Activated CD4-positive, alpha-beta T cell treated with anti-CD3 and anti-CD28 coated beads, Interleukin-2, amount 50 U/mL, for 1 hour (primary cell): ENCODE results near the gene ZDHHC1.
"Not testable (repeated sequence)": the region's sequence is repeated elsewhere in the genome, so short reads cannot be mapped to it uniquely, and the experiment has no call there.

Experiments
- DNase-seq: peaks from one replicate; pipeline ENCODE4 v3.0.0-alpha.2; 2020

The ZDHHC1 gene

DNA sequence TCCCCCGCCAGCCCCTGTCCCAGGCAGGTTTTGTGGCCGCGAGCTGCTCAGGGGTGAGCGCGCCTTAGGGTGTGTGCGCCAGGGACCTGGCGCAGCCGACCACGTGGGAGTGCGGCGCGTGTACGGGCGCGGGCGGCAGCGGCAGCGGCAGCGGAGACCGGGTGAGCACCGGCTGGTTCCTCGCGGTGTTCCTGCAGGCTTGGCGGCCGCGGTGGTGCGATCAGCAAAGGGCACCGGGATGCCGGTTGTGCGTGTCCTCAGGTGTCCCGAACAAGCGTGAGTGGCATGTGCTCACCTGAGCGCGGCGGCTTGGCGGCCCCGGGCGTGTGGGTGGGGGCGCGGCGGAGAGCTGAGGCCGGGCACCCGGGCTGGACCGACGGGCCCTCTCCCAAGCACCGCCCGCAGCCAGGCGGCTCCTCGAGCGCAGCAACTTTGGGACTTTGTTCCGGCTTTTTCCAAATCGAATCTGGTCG, 14.3 kb upstream of the ZDHHC1 start:
- peak; percentile 23 for DNase-seq

DNA sequence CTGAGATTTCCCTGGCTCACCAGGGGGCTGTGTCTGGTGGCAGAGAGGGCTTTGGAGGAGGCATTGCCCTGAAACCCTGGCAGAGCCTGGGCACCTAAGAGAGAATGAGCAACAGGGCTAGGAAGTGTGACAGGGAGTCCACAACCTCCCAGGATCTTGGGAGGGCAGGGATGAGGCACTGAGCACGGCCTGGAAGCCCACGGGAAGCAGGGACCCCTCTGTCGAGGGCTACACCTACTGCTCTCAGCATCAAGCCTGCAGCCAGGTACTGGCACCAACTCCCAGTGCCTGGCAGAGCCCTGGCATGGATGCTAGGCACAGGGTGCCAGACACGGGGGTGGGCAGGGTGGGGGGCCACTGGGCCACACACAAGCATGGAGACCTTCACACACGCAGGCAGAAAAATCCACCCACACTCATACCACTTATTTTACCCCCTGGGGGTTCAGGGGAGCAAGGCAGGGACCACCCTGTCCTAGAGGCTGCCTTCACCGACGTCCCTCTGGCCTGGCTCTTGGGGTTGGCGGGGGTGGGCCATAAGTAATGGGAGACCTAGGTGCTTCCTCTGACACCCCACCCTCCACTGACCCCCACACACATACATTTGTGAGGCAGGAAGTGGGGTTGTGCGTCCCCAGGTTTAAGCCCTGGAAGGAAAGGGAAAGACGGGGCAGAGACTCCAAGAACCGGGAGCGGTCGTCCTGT, 13.7 kb upstream of the ZDHHC1 start:
- no peak for DNase-seq

DNA sequence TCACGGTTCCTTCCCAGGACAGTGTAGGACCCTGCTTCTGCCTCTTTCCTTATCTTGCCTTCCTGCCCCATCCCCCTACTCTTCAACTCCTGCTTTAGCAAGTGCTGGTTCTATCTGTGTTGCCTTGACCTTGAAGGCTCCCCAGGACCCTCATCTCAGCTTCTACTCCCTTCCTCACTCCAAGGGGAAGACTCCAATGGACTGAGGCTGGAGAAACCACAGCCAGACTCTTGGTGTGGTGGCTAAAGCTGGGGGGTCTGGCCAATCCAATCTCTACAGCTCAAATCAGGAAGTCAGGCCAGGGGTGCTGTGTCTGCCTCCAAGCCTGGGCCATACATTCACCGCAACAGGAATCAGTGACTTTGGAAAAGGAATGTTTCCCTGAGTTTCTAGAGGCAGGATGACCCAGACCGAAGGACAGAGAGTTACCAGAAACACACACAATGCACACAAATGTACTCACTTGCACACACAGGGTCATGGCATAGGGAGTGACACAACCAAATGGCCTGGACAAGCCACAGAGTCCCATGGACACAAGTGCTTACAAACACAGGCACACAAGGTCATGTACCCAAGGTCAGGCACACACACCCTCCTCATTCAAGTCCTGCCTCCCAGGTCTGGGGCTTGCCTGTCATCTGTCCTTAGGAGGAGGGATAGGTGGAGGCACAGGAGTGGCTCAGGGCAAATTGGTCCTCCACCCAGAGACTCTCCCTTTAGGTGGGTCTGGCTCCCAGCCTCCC, 12.9 kb upstream of the ZDHHC1 start:
- DNase-seq: no peak

DNA sequence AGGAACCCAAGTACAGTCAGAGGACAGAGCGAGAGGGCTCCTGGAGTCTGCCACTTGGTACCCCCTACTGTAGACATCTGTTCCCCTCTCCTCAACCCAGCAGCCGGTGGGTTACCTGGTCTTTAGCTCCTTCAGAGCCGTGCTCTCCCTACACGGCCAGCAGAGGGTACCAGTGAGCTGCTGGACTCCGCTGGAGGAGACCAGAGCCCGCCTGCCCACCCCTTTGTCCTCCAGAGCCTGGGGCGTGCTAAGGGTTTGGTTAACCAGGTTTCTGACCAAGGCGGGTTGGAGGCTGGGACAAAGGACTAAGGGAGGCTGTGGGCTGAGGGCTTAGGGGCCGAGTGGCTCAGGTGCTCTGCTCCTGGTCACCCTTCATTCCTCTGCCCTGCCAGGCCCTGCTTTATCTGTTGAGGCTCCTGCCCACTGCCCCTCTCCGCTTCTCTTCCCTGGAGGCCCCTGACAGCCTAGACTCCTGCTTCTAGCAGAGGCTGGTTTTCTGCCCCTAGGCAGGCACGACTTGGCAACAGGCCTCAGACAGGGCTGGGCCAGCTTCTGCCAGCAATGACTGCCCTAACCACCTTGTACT, 12.0 kb upstream of the ZDHHC1 start:
- peak; percentile 44 for DNase-seq

DNA sequence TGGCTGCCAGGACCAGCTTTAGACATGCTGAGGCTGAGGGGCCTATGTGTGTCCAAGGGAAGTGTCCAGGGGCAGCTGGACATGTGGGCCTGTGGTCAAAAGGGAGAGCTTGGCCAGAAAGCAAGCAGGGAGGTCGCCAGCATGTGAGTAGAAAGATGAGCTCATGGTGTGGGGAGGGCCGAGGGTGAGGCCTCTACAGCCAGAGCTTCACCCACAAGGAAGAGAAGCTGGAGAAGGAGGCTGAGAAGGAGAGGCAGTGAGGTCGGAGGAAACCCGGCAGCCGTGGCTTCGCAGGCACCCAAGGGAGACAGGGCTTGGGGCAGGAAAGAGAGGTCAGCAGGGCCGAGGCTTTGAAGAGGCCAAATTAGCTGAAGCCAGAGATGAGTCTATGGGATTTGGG, 10.7 kb upstream of the ZDHHC1 start:
- no peak for DNase-seq

DNA sequence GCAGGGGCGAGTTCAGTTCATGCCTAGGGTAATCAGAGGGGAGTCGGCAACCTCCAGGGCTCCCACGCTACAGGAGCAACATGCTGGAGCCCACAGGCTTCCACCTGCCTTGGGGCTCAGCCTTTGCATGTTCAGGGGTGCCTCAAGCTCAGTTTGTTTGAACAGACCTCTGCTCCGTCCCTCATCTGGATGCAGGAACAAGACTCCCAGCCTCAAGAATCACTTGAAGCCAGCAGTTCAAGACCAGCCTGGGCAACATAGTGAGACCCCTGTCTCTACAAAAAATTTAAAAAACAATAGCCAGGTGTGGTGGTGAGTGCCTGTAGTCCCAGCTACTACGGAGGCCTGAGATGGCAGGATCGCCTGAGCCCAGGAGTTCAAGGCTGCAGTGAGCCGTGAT, 9.7 kb upstream of the ZDHHC1 start:
- no peak for DNase-seq

DNA sequence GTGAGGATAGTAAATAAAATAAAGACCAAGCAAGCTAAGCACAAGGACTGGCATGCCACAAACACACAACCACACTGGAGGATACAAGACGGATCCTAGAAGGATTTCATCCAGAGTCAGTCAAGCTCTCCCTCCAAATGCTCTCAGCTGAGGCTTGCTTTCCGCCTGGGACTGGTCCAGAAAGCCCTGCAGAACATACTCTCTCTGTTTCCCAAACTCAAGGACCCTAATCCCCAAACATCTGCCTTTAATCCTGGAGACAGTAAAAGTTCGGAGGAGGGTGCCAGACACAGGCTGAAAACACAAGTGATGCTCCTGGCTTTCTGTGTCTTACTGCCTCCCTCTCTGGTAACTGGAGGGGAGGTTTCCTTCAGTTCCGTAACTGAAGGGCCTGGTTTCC, 9.3 kb upstream of the ZDHHC1 start:
- no peak for DNase-seq

DNA sequence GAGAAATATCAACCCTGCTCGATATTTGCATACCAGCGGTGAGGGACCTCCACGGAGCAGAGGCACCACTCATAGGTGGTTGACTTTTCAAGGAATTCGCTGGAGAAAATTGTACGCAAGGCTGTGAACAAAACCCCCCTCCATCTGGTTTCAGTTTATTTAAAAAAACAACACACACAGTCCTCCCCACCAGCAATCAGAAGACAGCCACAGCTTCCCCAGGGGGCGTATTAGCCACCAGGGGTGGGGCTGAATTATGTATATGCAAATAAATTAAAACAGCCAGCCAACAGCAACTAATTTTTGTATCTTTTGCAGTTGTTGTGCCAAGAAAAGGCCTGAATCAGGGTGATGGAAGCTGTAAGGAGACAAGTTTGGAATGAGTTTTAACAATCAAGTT, 8.8 kb upstream of the ZDHHC1 start:
- DNase-seq: no peak

DNA sequence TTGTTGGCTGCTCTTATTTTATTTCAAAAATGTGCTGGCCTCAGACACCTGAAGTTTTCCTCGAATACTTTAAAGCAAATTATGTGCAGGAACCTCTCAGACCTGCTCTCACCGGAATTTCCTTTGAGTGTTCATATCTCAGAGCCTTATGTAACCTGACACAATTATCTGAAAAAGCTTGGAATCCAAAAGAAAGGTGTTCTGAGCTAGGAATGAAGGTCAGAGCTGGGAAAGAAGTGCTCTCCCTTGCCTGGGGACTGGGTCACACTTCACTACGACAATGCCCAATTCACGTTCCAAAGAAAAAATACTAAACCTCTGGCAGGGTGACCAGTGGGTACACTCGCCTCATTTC, 8.0 kb upstream of the ZDHHC1 start:
- DNase-seq: no peak

DNA sequence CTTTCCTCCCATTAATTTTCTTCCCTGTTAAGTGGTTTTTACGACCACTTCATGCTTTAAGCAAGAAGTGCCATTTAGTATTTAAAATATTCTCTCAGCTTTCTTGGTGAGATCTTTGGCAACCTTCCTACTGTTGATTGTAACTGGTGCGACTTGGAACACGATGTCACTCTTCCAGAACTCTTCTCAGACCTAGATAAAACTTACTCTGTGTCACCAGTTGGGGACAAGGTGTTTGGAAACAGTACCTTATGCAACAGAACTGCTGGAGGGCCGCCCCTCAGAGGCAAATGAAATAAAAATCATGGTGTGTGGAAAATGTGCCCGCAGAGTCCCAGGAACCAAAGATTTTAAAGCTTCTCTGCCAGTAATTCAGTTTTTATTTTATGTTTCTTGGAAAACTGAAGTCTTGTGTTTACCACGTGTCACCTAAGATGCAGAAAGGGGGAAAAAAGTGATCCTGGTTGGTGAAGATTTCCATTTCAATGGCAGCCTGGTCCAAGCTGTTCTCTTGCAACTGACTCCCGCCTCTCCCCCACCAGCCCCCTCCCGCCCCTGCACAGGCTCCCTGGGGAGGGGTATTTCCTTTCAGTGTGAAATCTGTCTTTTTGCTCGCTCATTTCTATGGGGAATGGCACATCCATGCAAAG, 7.5 kb upstream of the ZDHHC1 start:
- DNase-seq: no peak

DNA sequence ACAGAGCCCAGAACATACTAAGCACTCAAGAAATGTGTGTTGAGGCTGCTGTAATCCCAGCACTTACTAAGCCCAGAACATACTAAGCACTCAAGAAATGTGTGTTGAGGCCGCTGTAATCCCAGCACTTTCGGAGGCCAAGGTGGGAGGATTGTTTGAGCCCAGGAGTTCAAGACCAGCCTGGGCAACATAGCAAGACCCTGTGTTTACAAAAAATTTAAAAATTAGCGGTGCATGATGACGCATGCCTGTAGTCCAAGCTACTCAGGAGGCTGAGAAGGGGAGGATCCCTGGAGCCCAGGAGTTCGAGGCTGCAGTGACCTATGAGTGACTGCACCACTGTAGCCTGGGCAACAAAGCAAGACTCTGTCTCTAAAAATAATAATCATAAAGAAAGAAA, 6.7 kb upstream of the ZDHHC1 start:
- DNase-seq: no peak

DNA sequence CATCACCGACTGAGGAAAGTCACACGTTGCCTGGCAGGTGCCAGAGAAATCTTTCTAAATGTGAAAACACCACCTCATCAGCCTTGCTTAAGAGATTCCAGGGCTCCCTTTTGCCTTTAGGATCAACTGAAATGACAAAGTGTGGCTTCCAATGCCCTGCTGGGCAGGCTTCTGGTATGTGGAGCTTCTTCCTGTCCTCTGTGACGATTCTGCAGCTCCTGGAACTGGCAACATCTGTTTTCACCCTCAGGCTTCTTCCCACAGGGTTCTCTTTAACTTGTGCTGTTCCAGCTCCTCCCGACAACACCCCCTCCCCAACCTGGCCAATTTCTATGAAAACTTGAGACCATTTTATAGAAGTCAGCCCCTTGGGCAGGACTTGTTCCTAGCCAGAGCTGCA, 4.8 kb upstream of the ZDHHC1 start:
- DNase-seq: no peak

DNA sequence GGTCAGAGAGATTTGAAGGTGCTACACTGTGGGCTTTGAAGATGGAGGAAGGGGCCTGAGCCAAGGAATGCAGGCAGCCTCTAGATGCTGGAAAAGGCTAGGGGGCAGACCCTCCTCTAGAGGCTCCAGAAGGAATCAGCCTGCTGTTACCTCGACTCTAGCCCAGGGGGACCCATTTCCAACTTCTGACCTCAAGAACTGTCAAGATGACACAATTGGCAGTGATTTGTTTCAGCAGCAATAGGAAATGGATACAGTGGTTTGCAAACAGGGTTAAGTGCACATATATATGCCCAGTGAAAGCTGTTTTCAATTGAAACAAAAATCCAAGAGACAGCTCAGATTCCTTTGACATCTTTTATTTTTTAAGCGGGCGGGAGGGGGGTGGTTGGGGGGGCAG, 3.7 kb upstream of the ZDHHC1 start:
- no peak for DNase-seq

DNA sequence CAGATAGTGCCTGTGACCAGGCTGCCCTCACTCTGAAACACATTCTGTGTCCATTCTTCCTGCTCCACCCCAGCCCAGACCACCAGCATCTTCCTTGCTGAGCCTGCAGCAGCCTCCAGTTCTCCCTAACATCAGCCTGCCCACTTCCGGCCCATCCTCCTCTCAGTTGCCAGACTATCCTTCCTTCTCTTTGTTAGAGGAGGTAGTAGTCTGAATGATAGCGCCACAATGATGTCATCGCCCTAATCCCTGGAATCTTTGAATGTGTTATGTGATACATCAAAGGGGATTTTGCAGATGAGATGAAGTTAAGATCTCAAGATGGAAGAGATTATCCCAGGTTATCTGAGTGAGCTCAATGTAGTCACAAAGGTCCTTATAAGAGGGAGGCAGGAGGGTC, 3.2 kb upstream of the ZDHHC1 start:
- no peak for DNase-seq

DNA sequence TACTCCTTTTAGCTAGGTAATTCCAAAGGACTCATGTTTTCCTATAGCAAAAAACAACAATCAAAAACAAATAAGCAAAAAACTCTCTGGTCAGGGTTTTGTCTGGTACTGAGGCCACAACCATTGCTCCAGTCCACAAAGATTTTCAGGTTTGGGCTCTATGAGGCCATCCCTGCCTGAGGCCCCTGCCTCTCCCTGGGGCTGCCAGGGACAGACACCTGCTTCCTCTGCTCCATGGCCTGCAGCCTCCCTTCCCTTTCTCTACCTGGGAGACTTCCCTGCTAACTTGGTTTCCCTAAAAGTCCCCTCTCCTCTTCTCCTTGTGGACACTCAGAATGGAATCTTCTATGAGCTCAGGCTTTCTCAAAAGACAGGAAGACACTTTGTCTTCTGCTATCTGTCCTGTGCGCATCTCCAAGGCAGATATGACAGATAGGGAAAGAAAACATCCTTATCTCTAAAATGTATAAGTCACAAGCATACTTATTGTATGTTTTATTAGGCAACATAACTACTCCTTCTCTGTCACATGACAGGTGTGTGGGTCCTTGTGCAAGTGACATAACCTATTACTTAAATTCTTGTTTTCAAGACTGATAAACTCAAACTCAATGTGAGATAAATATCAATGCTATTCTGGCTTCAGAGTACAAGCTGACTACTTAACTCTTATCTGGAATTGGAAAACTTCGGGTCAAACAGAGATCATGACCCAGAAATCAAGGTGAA, 1.2 kb upstream of the ZDHHC1 start:
- no peak for DNase-seq

DNA sequence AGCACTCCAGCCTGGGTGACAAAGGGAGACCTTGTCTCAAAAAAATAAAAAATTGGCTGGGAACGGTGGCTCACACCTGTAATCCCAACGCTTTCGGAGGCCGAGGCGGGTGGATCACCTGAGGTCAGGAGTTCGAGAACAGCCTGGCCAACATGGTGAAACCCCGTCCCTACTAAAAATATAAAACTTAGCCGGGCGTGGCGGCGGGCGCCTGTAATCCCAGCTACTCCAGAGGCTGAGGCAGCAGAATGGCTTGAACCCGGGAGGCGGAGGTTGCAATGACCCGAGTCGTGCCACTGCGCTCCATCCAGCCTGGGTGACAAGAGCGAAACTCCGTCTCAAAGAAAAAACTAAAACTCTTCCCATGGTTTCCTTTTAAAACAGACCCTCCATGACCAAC, 856 bp downstream of the ZDHHC1 start:
- not testable (repeated sequence) for DNase-seq

DNA sequence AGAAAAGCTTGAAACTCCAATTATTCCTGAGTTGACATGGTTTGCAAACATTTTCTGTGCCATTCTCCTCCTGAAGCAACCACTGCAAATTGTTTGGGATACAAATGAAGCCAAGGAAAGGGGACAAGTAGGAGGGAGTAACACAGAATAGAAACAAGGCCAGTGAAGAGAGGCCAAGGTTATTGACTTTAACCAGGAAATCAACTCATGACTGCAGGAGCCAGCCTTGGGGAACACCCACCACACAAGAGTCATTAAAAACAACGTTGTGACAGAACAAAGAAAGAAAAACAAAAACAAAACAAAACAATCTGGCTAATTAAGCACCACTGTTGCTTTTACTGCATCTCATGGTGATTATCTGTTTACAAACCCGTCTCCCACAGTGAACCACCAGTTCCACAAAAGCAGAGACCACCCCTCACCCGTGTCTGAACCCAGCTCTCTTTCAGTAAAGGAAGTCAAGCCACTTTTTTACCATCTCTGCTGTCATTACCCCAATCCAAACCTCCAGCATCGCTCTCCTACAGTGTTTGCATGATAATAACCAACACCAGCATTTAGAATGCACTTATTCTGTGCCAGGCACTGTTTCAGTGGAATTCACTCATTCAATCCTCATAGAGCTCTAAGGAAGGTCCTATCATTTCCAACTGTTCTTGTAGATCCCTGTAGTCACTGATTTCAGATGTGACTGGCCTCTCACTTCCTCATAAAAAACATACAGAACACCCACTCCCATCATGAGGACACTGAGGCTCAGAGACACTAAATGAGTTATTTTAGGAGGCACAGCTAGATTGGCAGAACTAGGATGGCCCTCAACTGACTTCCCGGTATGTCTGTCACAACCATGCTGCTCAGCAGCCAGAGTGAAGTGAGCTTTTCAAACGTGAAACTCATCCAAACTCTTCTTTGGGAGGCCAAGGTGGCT, 2.0 kb downstream of the ZDHHC1 start:
- no peak for DNase-seq

DNA sequence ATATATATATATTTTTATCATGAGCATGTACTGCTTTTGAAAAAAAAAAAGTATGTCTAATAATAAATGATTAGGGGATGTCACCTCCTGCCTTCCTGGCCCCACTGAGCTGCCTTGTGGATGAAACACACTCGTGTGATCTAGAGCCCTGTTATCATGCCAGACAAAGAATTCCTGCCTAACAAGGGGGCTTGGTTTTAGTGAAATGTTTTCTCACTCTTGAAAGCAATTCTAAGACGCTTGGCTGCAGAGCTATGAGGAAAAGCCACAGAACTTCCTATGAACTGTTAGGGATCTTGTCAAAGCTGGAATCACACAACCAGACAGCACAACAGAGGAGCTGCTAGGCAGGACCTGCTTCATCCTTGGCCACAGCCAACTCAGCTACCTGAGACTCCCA, 4.0 kb downstream of the ZDHHC1 start:
- no peak for DNase-seq

DNA sequence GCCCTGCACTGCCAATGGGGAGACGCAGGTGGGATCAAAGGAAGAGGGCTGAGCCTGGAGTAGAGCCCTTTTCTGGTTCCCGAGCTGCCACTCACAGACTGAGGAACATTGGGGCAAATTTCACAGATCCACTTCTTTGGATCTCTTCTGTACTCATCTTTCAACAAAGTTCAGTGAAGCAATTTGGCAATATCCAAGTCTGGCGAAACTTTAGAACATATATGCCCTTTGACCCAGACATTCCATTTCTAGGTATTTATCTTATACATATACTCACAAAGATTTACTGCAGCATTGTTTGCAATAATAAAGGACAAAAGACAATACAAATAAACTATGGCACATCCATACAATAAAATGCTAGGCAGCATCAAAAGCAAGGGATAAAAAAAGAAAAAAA, 4.9 kb downstream of the ZDHHC1 start:
- DNase-seq: no peak

DNA sequence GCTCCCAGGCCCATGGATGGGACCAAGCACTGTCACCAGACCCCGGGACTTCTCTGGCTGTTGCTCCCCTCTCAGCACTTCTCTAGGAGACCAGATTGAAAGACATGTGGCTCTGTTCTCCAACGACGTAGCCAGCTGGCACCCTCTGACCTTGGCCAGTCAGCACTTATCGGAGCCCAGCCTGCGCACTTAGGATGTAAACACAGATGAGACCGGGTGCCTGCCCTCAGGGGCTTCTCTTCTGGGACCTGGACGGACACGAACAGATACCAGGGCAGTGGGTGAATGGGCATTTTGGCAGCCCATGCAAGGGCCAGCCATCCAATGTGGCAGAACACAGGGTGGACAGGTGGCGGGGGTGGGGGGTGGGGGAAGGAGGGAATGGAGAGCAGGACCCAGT, 6.6 kb downstream of the ZDHHC1 start:
- no peak for DNase-seq

DNA sequence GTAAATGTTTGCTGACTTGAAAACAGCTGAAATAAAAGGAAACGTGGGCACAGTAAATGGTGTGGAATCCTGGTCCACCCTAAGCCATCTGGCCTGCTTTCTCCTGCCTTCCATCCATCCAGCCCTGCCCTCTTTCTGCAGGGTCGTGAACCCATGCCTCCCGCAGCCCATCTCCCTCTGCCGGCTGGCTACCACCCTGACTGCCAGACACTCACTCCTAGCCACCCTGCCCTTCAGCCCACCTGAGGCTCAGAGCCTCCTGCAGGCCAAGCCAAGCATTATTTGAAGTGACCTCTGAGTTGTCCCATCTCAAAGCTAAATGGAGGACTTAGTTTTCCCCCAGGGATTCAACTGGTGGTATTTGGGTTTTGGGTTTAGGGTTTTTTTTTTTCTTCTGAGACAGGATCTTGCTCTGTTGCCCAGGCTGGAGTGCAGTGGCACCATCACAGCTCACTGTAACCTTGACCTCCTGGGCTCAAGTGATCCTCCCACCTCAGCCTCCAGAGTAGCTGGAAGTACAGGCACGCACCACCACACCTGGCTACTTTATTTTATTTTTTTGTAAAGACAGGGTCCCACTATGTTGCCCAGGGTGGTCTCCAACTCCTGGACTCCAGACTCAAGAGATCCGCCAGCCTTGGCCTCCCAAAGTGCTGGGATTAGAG, 8.4 kb downstream of the ZDHHC1 start:
- no peak for DNase-seq
